GM19468 (cell line): ENCODE data around the gene NENF.
A peak's percentile ranks its signal among the peaks of the same experiment; 100 is the strongest.
"Not testable (repeated sequence)": the region's sequence is repeated elsewhere in the genome, so short reads cannot be mapped to it uniquely, and the experiment has no call there.

Experiments used
- ATAC-seq: cut with Tn5 transposase; IDR thresholded peaks from one replicate; pipeline ENCODE4 v1.9.1; 2021; ENCODE audit warnings: mild to moderate bottlenecking, moderate library complexity, moderate number of reproducible peaks; ENCODE audit not compliant: unreplicated experiment; ENCODE audit errors: extremely low read depth

NENF gene

GRCh38 chr1:212457740-212458338, 25.1 kb downstream of the NENF start:
- no peak for ATAC-seq

- no peak for ATAC-seq
These were observed 26.1 kb downstream of the NENF start for GRCh38 chr1:212458817-212459216.

- no peak for ATAC-seq
These were observed 26.9 kb downstream of the NENF start for GRCh38 chr1:212459656-212460055.

- no peak for ATAC-seq
These were observed 27.7 kb downstream of the NENF start for GRCh38 chr1:212460376-212460775.

GRCh38 chr1:212461916-212462660, 29.4 kb downstream of the NENF start:
- ATAC-seq = no peak

GRCh38 chr1:212463565-212464285, 31.0 kb downstream of the NENF start:
- no peak for ATAC-seq

GRCh38 chr1:212465311-212465710, 32.6 kb downstream of the NENF start:
- ATAC-seq = no peak

- ATAC-seq = no peak
These were observed 33.7 kb downstream of the NENF start for GRCh38 chr1:212466437-212466836.

- no peak for ATAC-seq
These were observed 34.4 kb downstream of the NENF start for GRCh38 chr1:212466898-212467650.

- ATAC-seq = no peak
These were observed 35.2 kb downstream of the NENF start for GRCh38 chr1:212467843-212468482.

GRCh38 chr1:212470059-212470458, 37.3 kb downstream of the NENF start:
- no peak for ATAC-seq

GRCh38 chr1:212471286-212471685, 38.6 kb downstream of the NENF start:
- no peak for ATAC-seq

- ATAC-seq = no peak
These were observed 39.4 kb downstream of the NENF start for GRCh38 chr1:212471891-212472675.

GRCh38 chr1:212473729-212474128, 41.0 kb downstream of the NENF start:
- no peak for ATAC-seq

- ATAC-seq = no peak
These were observed 42.4 kb downstream of the NENF start for GRCh38 chr1:212475151-212475550.

- ATAC-seq = not testable (repeated sequence)
These were observed 43.1 kb downstream of the NENF start for GRCh38 chr1:212475831-212476230.

- ATAC-seq = peak; percentile 76
These were observed 44.4 kb downstream of the NENF start for GRCh38 chr1:212477014-212477679.

- no peak for ATAC-seq
These were observed 45.2 kb downstream of the NENF start for GRCh38 chr1:212477680-212478466.
